SU-DHL-6 (cell line): ENCODE results near the gene ACBD4.

ENCODE experiments used
- EZH2phosphoT487 ChIP-seq: fragments of 200-600 bp; sonication (generic), shearing (Covaris generic); conservative IDR thresholded peaks from 2 replicates; pipeline ENCODE4 v1.6.1; 2018; ENCODE audit warnings: mild to moderate bottlenecking, antibody characterized with exemption, low read length, moderate library complexity, mixed read lengths
- TF ChIP-seq, protein P1 (sequence below): fragments of 200-600 bp; sonication (generic); IDR thresholded peaks from one replicate; pipeline ENCODE4 v1.5.1; 2017; ENCODE audit warnings: antibody characterized with exemption, mild to moderate bottlenecking, low read length, moderate library complexity; ENCODE audit not compliant: insufficient read depth, poor library complexity, severe bottlenecking

- TF ChIP-seq, protein P1, sequence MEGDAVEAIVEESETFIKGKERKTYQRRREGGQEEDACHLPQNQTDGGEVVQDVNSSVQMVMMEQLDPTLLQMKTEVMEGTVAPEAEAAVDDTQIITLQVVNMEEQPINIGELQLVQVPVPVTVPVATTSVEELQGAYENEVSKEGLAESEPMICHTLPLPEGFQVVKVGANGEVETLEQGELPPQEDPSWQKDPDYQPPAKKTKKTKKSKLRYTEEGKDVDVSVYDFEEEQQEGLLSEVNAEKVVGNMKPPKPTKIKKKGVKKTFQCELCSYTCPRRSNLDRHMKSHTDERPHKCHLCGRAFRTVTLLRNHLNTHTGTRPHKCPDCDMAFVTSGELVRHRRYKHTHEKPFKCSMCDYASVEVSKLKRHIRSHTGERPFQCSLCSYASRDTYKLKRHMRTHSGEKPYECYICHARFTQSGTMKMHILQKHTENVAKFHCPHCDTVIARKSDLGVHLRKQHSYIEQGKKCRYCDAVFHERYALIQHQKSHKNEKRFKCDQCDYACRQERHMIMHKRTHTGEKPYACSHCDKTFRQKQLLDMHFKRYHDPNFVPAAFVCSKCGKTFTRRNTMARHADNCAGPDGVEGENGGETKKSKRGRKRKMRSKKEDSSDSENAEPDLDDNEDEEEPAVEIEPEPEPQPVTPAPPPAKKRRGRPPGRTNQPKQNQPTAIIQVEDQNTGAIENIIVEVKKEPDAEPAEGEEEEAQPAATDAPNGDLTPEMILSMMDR: no peak
- TF ChIP-seq EZH2phosphoT487: no peak
These were observed 20.0 kb downstream of the ACBD4 start for GRCh38 chr17:45155483-45155882.
